Calu3 (cell line): Measurements from ENCODE around the gene TNS2. TPM values are rescaled to one million over a fixed set of nuclear protein-coding genes. Genes with fewer than 3 reads are reported as not detected.

ENCODE experiments used
- BruUV-seq: library from RNA; stranded (reverse); fragments of 400-500 nt; replicated peaks from 2 replicates; lab custom pipeline; 2021; lab: Mats Ljungman, UMichigan
- CTCF ChIA-PET: fragments of 300-600 bp; sonication (Branson Sonifier 250); formaldehyde crosslinking; loops from one replicate; lab custom pipeline; 2022; ENCODE audit warnings: antibody characterized with exemption; lab: Charles Lee
- DNase-seq: peaks from one replicate; pipeline ENCODE4 v3.0.0; 2022
- H3K27ac Mint-ChIP-seq: one replicate; pipeline ENCODE4 v1.8.0; 2022; ENCODE audit warnings: mixed read lengths; ENCODE audit not compliant: unreplicated experiment
- H3K27me3 Mint-ChIP-seq: one replicate; pipeline ENCODE4 v1.8.0; 2022; ENCODE audit warnings: mixed read lengths; ENCODE audit not compliant: unreplicated experiment
- H3K36me3 Mint-ChIP-seq: one replicate; pipeline ENCODE4 v1.8.0; 2022; ENCODE audit warnings: mild to moderate bottlenecking, moderate library complexity, mixed read lengths; ENCODE audit not compliant: insufficient read depth, unreplicated experiment
- H3K4me1 Mint-ChIP-seq: one replicate; pipeline ENCODE4 v1.8.0; 2022; ENCODE audit warnings: mild to moderate bottlenecking, low read depth, mixed read lengths; ENCODE audit not compliant: unreplicated experiment
- H3K4me3 Mint-ChIP-seq: one replicate; pipeline ENCODE4 v1.8.0; 2022; ENCODE audit warnings: mild to moderate bottlenecking, low read depth, moderate library complexity, mixed read lengths; ENCODE audit not compliant: unreplicated experiment
- H3K9me3 Mint-ChIP-seq: one replicate; pipeline ENCODE4 v1.8.0; 2022; ENCODE audit warnings: low read depth, mixed read lengths; ENCODE audit not compliant: unreplicated experiment
- intact Hi-C: fragments of 100-400 bp; cut with micrococcal nuclease; formaldehyde crosslinking; loops from one replicate; pipeline ENCODE4 v1.10.0; 2022; ENCODE audit not compliant: unreplicated experiment
- total RNA-seq: library from RNA; stranded (reverse); gene quantifications from 2 replicates; pipeline ENCODE4 v1.2.3, GENCODE V29; 2022
- TF ChIP-seq, protein P1 (sequence below): fragments of 200-600 bp; IDR thresholded peaks from one replicate; pipeline ENCODE4 v1.8.0; 2022; ENCODE audit warnings: antibody characterized with exemption; ENCODE audit not compliant: unreplicated experiment

Gene TNS2
- total RNA-seq, 1 experiment from 2014 or later = 1.3 TPM

DNA sequence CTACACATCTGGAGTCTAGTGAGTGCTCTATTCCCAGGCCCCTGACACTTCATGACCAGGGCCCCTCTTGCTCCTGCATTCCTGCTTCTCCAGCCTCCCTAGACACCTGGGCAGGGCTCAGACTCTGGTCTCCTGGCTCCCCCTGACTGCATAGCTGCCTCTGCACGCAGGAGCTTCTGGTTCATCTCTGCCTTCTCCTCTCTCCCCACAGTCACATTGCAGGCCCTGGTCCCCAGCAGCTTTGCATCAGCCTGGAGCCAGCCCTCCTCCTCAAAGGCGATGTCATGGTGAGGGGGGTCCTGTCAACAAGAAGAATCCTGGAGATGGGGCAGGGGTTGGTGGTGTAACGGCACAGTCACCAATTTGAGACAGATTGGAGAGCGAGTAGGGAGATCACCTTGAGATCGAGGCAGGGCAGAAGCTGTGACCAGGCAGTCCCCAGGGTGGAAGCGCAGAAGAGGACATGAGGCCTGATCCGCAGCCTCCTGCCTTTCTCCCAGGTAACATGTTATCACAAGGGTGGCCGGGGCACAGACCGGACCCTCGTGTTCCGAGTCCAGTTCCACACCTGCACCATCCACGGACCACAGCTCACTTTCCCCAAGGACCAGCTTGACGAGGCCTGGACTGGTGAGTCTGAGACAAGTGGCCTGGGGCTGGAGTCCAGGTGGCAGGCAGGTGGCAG, 8.1 kb downstream of the TNS2 start:
- intact Hi-C loops = no loop called here
- H3K4me3 Mint-ChIP-seq = no peak overlapping the region
- peaks cover 16% of the 10 kb centered on the region for H3K4me1 Mint-ChIP-seq
- DNase-seq = no peak
- CTCF ChIA-PET = no interaction called here
- no TSS peak for BruUV-seq
- TF ChIP-seq, protein P1, sequence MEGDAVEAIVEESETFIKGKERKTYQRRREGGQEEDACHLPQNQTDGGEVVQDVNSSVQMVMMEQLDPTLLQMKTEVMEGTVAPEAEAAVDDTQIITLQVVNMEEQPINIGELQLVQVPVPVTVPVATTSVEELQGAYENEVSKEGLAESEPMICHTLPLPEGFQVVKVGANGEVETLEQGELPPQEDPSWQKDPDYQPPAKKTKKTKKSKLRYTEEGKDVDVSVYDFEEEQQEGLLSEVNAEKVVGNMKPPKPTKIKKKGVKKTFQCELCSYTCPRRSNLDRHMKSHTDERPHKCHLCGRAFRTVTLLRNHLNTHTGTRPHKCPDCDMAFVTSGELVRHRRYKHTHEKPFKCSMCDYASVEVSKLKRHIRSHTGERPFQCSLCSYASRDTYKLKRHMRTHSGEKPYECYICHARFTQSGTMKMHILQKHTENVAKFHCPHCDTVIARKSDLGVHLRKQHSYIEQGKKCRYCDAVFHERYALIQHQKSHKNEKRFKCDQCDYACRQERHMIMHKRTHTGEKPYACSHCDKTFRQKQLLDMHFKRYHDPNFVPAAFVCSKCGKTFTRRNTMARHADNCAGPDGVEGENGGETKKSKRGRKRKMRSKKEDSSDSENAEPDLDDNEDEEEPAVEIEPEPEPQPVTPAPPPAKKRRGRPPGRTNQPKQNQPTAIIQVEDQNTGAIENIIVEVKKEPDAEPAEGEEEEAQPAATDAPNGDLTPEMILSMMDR = no peak
- H3K36me3 Mint-ChIP-seq = peaks cover 28% of the 10 kb centered on the region
- peaks cover 21% of the 10 kb centered on the region for H3K27me3 Mint-ChIP-seq
- no peaks in the 10 kb centered on the region for H3K9me3 Mint-ChIP-seq
- H3K27ac Mint-ChIP-seq = peak overlapping the region; percentile 16

DNA sequence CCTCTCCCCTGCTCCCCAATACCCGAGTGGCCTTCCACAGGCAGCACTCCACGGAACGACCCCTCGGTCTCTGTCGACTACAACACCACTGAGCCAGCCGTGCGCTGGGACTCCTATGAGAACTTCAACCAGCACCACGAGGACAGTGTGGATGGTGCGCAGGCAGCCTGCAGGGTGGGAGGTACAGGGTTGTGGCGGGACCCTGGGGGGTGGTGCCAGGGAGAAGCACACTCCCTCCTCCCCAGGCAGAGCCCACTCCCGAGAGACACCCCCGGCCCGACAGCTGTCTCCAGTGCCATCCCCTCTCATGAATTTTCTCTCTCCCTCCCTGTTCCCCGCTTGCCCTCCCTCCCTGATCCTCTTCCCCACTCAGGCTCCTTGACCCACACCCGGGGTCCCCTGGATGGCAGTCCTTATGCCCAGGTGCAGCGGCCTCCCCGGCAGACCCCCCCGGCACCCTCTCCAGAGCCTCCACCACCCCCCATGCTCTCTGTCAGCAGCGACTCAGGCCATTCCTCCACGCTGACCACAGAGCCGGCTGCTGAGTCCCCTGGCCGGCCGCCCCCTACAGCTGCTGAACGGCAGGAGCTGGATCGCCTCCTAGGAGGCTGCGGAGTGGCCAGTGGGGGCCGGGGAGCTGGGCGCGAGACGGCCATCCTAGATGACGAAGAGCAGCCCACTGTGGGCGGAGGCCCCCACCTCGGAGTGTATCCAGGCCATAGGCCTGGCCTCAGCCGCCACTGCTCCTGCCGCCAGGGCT, 9.0 kb downstream of the TNS2 start:
- Mint-ChIP-seq H3K36me3 (peaks cover 22% of the 10 kb centered on the region), H3K4me1 (peaks cover 16% of the 10 kb centered on the region), H3K9me3 (no peaks in the 10 kb centered on the region), H3K27me3 (peaks cover 21% of the 10 kb centered on the region), H3K4me3 (no peak overlapping the region), H3K27ac (no peak overlapping the region)
- no peak for DNase-seq
- TF ChIP-seq, protein P1 = no peak
- no TSS peak for BruUV-seq
- CTCF ChIA-PET = no interaction called here
- intact Hi-C loops = no loop called here

DNA sequence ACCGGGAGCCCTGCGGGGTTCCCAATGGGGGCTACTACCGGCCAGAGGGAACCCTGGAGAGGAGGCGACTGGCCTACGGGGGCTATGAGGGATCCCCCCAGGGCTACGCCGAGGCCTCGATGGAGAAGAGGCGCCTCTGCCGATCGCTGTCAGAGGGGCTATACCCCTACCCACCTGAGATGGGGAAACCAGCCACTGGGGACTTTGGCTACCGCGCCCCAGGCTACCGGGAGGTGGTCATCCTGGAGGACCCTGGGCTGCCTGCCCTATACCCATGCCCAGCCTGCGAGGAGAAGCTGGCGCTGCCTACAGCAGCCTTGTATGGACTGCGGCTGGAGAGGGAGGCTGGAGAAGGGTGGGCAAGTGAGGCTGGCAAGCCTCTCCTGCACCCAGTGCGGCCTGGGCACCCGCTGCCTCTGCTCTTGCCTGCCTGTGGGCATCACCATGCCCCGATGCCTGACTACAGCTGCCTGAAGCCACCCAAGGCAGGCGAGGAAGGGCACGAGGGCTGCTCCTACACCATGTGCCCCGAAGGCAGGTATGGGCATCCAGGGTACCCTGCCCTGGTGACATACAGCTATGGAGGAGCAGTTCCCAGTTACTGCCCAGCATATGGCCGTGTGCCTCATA, 9.7 kb downstream of the TNS2 start:
- intact Hi-C loops = no loop called here
- no peak overlapping the region for H3K27ac Mint-ChIP-seq
- CTCF ChIA-PET = interaction anchor here (0.6 kb wide), 1 partner anchor 58 kb away, joined by 3 read pairs; no protein-coding TSS in a partner anchor

More for the DNA sequence above, 9.7 kb downstream of the TNS2 start:
- Mint-ChIP-seq H3K9me3 (no peaks in the 10 kb centered on the region), H3K4me1 (peaks cover 16% of the 10 kb centered on the region), H3K4me3 (no peak overlapping the region), H3K36me3 (peaks cover 16% of the 10 kb centered on the region), H3K27me3 (peaks cover 21% of the 10 kb centered on the region)
- DNase-seq = no peak
- TF ChIP-seq, protein P1 = no peak
- BruUV-seq = no TSS peak
